ENCODE measurements around the gene PSTPIP1.

The PSTPIP1 gene

GRCh38 chr15:77042955-77043920 lies 48.3 kb downstream of the PSTPIP1 start:
- DNase-seq (ENCODE audit: low read depth, low spot score) = no peak

GRCh38 chr15:77044228-77045042 lies 49.5 kb downstream of the PSTPIP1 start:
- DNase-seq (ENCODE audit: low read depth, low spot score) = no peak

GRCh38 chr15:77045985-77046384 lies 51.1 kb downstream of the PSTPIP1 start:
- no peak for DNase-seq (ENCODE audit: low read depth, low spot score)

GRCh38 chr15:77046704-77047412 lies 51.9 kb downstream of the PSTPIP1 start:
- no peak for DNase-seq (ENCODE audit: low read depth, low spot score)

- no peak for DNase-seq (ENCODE audit: low read depth, low spot score)
Observed at GRCh38 chr15:77048135-77048876, 53.4 kb downstream of the PSTPIP1 start.

- DNase-seq (ENCODE audit: low read depth, low spot score) = no peak
Observed at GRCh38 chr15:77052556-77052955, 57.6 kb downstream of the PSTPIP1 start.

- DNase-seq (ENCODE audit: low read depth, low spot score) = no peak
Observed at GRCh38 chr15:77053709-77054108, 58.8 kb downstream of the PSTPIP1 start.

- no peak for DNase-seq (ENCODE audit: low read depth, low spot score)
Observed at GRCh38 chr15:77057072-77057471, 62.1 kb downstream of the PSTPIP1 start.

GRCh38 chr15:77057685-77058084 lies 62.8 kb downstream of the PSTPIP1 start:
- no peak for DNase-seq (ENCODE audit: low read depth, low spot score)

- DNase-seq (ENCODE audit: low read depth, low spot score) = no peak
Observed at GRCh38 chr15:77058468-77058867, 63.5 kb downstream of the PSTPIP1 start.

GRCh38 chr15:77059786-77060361 lies 64.9 kb downstream of the PSTPIP1 start:
- no peak for DNase-seq (ENCODE audit: low read depth, low spot score)

- DNase-seq (ENCODE audit: low read depth, low spot score) = no peak
Observed at GRCh38 chr15:77060546-77060945, 65.6 kb downstream of the PSTPIP1 start.

- no peak for DNase-seq (ENCODE audit: low read depth, low spot score)
Observed at GRCh38 chr15:77063249-77063648, 68.3 kb downstream of the PSTPIP1 start.

GRCh38 chr15:77064063-77064462 lies 69.1 kb downstream of the PSTPIP1 start:
- DNase-seq (ENCODE audit: low read depth, low spot score) = no peak

- DNase-seq (ENCODE audit: low read depth, low spot score) = no peak
Observed at GRCh38 chr15:77064539-77065308, 69.8 kb downstream of the PSTPIP1 start.

GRCh38 chr15:77066971-77067690 lies 72.2 kb downstream of the PSTPIP1 start:
- no peak for DNase-seq (ENCODE audit: low read depth, low spot score)

- no peak for DNase-seq (ENCODE audit: low read depth, low spot score)
Observed at GRCh38 chr15:77067691-77068367, 72.9 kb downstream of the PSTPIP1 start.

GRCh38 chr15:77068633-77069032 lies 73.7 kb downstream of the PSTPIP1 start:
- no peak for DNase-seq (ENCODE audit: low read depth, low spot score)
